ENCODE data around the gene RAD1.
"Not testable (repeated sequence)": the region's sequence is repeated elsewhere in the genome, so short reads cannot be mapped to it uniquely, and the experiment has no call there.

The RAD1 gene

GRCh38 chr5:34915139-34915855 lies at the start of gene RAD1, which contains the start of gene BRIX1:
TSS of gene RAD1 (minus strand) at chr5:34915504. CDS start at chr5:34914892, 612 bp downstream.
TSS of gene BRIX1 (plus strand) at chr5:34915711. CDS start at chr5:34915739, 28 bp downstream.
- in situ Hi-C loops (cut with HindIII; ENCODE audit: low sequenced_read_pairs): no loop called here

- in situ Hi-C loops (cut with HindIII; ENCODE audit: low sequenced_read_pairs): no loop called here
These were observed 44.0 kb upstream of the RAD1 start for GRCh38 chr5:34959323-34959722.

GRCh38 chr5:34957857-34958690 lies 42.8 kb upstream of the RAD1 start:
- in situ Hi-C loops (cut with HindIII; ENCODE audit: low sequenced_read_pairs): no loop called here

GRCh38 chr5:34957321-34957720 lies 42.0 kb upstream of the RAD1 start:
- in situ Hi-C loops (cut with HindIII; ENCODE audit: low sequenced_read_pairs): no loop called here

GRCh38 chr5:34944460-34945047 lies 29.2 kb upstream of the RAD1 start:
- in situ Hi-C loops (cut with HindIII; ENCODE audit: low sequenced_read_pairs): no loop called here

- in situ Hi-C loops (cut with HindIII; ENCODE audit: low sequenced_read_pairs): no loop called here
These were observed 28.7 kb upstream of the RAD1 start for GRCh38 chr5:34944044-34944443.

- in situ Hi-C loops (cut with HindIII; ENCODE audit: low sequenced_read_pairs): no loop called here
These were observed 26.6 kb upstream of the RAD1 start for GRCh38 chr5:34941936-34942335.

GRCh38 chr5:34932947-34933346 lies 17.6 kb upstream of the RAD1 start:
- in situ Hi-C loops (cut with HindIII; ENCODE audit: low sequenced_read_pairs): no loop called here

- in situ Hi-C loops (cut with HindIII; ENCODE audit: low sequenced_read_pairs): no loop called here
These were observed 15.6 kb upstream of the RAD1 start for GRCh38 chr5:34930870-34931269.

- in situ Hi-C loops (cut with HindIII; ENCODE audit: low sequenced_read_pairs): no loop called here
These were observed 15.1 kb upstream of the RAD1 start for GRCh38 chr5:34930462-34930844.

- in situ Hi-C loops (cut with HindIII; ENCODE audit: low sequenced_read_pairs): no loop called here
These were observed 14.6 kb upstream of the RAD1 start for GRCh38 chr5:34929720-34930461.

GRCh38 chr5:34929134-34929719 lies 13.9 kb upstream of the RAD1 start, which contains the start of gene DNAJC21:
TSS of gene DNAJC21 (plus strand) at chr5:34929559. CDS start at chr5:34929820, 261 bp downstream.
- in situ Hi-C loops (cut with HindIII; ENCODE audit: low sequenced_read_pairs): no loop called here

GRCh38 chr5:34928267-34928666 lies 13.0 kb upstream of the RAD1 start:
- in situ Hi-C loops (cut with HindIII; ENCODE audit: low sequenced_read_pairs): no loop called here

- in situ Hi-C loops (cut with HindIII; ENCODE audit: low sequenced_read_pairs): no loop called here
These were observed 12.5 kb upstream of the RAD1 start for GRCh38 chr5:34927785-34928184.

GRCh38 chr5:34926318-34926888 lies 11.1 kb upstream of the RAD1 start:
- in situ Hi-C loops (cut with HindIII; ENCODE audit: low sequenced_read_pairs): no loop called here

- in situ Hi-C loops (cut with HindIII; ENCODE audit: low sequenced_read_pairs): no loop called here
These were observed 9.1 kb upstream of the RAD1 start for GRCh38 chr5:34924462-34924765.

- in situ Hi-C loops (cut with HindIII; ENCODE audit: low sequenced_read_pairs): no loop called here
These were observed 8.6 kb upstream of the RAD1 start for GRCh38 chr5:34923694-34924461.

- in situ Hi-C loops (cut with HindIII; ENCODE audit: low sequenced_read_pairs): not testable (repeated sequence)
These were observed 8.0 kb upstream of the RAD1 start for GRCh38 chr5:34923256-34923655.

- in situ Hi-C loops (cut with HindIII; ENCODE audit: low sequenced_read_pairs): no loop called here
These were observed 3.8 kb upstream of the RAD1 start for GRCh38 chr5:34919077-34919476.

- in situ Hi-C loops (cut with HindIII; ENCODE audit: low sequenced_read_pairs): no loop called here
These were observed 2.7 kb upstream of the RAD1 start for GRCh38 chr5:34918025-34918424.
